GM19395 (cell line): ENCODE data around the gene RBM47.
A peak's percentile ranks its signal among the peaks of the same experiment; 100 is the strongest.

Experiments used
- ATAC-seq: cut with Tn5 transposase; IDR thresholded peaks from one replicate; pipeline ENCODE4 v1.9.1; 2021; ENCODE audit warnings: mild to moderate bottlenecking, moderate library complexity; ENCODE audit not compliant: unreplicated experiment

The RBM47 gene

GRCh38 chr4:40502934-40503333 is 126.7 kb downstream of the RBM47 start:
- peak; percentile 68 for ATAC-seq

DNA sequence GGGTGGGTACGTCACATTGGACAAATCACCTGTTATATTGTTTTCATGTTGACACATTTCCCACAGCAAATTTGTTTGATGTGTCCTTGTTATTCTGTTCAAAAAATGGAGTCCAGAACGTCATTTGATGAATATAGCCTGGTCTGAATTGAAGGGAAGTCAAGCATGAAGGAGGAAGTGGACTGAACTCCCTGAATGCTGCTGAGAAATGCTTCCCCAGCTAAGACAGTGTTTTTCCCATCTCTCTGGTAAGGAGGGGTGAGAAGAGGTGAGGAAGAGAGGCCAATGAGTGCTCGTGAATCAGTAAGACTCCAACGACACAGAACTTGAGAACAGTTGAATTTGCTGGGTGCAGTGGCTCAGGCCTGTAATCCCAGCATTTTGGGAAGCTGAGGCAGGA is 127.4 kb downstream of the RBM47 start:
- ATAC-seq, result no peak

DNA sequence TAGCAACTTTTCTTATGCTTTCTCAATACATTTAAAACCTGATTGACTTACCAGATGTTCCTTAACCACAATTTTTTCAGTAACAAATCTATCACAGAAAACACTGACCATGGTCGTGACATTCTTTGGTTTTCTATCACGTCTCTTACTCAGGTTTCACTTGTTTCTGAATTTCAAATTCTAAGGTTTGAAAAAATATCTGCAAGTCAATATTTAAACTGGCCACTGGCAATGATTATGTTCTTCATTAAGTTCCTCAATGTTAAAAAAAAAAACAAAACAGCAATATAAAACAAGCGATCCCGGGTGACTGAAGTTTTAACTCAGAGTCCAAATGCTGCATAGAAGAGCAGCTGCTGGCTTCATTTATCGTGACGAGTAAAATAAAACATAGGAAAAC is 128.9 kb downstream of the RBM47 start:
- no peak for ATAC-seq

DNA sequence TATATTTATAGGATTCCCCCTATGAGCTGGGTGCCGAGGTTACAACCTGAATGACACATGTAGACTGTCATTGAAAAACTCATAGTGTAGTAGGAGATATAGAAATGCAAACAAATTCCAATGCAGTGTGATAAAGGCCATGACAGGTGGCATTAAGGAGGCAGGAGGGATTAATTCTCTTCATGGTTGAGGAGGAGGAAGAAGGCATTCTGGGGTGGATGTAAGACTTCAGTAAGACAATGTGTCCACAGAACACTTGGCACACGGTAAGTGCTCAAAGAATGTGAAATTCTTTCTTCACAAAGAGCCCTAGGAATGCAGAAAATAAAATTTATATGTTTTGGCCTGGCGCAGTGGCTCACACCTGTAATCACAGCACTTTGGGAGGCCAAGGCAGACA is 136.5 kb downstream of the RBM47 start:
- ATAC-seq, result no peak

- no peak for ATAC-seq
These were observed 137.0 kb downstream of the RBM47 start for GRCh38 chr4:40492691-40493090.

DNA sequence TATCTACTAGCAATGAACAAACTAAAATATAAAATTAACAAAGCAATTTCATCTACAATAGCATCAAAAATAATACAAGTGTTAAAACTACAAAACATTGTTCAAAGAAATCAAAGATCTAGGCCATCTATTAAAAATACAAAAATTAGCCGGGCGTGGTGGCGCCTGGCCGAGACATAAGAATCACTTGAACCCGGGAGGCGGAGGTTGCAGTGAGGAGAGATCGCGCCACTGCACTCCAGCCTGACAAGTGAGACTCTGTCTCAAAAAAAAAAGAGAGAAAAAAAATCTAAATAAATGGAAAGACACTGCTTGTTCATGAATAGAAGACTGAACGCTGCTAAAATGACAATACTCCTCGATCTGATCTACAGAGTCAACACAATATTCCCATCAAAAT is 139.2 kb downstream of the RBM47 start:
- ATAC-seq, result no peak

DNA sequence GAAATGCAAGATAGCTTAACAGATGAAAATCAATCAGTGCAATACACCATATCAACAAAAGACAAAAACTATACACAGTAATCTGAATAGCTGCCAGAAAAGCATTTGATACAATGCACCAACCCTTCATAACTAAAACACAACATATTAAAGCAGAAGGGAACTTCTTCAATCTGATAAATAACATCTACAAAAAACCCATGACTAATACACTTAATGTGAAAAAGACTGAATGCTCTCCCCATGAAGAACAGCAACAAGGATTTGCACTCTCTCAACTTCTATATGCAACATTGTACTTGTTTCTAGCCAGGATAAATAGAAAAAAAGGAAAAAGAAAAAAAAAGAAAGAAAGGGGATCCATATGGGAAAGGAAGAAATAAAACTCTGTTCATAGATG is 139.7 kb downstream of the RBM47 start:
- ATAC-seq, result no peak

- no peak for ATAC-seq
These were observed 143.1 kb downstream of the RBM47 start for GRCh38 chr4:40486534-40486933.

- ATAC-seq, result no peak
These were observed 145.1 kb downstream of the RBM47 start for GRCh38 chr4:40484346-40485090.

GRCh38 chr4:40482985-40483647 is 146.5 kb downstream of the RBM47 start:
- no peak for ATAC-seq

GRCh38 chr4:40481977-40482376 is 147.7 kb downstream of the RBM47 start:
- no peak for ATAC-seq

- no peak for ATAC-seq
These were observed 149.4 kb downstream of the RBM47 start for GRCh38 chr4:40480291-40480690.

- no peak for ATAC-seq
These were observed 150.3 kb downstream of the RBM47 start for GRCh38 chr4:40479378-40479777.

DNA sequence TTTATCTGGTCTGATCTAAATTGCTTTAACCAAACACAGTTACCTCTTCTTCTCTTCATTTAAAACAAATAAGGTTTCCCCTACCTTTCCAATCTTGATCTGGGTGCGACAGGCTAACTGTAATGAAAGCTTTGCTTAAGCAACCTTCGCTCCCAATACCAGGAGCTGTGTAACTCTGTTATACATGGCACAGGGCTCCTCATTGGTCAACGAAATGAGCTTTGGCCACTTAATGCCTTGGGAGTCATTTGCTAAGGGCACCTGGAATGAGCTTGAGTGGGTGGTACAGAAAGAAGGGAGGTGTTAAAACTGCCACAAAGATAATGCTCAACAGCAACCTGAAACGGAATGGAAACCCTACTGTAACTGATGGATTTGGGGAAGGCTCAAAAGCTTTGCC is 154.1 kb downstream of the RBM47 start:
- ATAC-seq, result no peak

DNA sequence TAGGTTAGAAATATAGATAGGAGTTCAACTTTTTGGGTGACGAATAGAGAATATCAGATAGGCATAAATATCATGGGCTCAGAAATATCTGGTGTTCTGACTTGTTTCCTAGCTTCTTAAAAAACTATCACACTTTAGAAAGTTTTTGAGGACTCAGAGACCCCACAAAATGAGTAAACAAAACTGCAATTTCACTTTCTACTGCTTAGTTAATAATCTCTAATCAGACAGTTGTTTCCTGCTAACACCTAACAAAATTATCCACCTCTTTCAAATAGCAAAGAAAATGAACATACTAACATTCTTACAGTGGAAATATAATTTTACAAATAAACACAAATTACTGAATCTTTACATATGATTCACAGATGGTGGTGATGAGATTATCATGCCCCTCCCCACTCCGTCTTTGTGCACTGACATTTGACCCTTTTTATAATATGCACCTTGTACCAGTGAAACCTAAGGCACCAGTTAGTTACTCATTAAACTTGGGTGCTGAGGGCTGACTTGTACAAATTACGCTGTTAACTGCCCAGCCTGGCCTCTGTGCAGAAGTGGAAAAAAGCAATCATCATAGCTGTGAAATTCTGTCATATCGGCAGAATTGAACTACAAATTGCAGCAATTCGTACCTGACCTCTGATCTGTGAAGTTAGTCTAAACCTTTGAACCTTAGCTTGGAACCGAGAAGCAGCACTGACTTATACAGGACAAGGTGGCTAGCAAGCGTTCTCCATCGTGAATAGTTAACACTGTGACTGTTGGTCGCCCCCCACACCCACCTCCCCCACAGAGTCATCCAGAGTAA is 155.9 kb downstream of the RBM47 start:
- ATAC-seq, result peak; percentile 75

DNA sequence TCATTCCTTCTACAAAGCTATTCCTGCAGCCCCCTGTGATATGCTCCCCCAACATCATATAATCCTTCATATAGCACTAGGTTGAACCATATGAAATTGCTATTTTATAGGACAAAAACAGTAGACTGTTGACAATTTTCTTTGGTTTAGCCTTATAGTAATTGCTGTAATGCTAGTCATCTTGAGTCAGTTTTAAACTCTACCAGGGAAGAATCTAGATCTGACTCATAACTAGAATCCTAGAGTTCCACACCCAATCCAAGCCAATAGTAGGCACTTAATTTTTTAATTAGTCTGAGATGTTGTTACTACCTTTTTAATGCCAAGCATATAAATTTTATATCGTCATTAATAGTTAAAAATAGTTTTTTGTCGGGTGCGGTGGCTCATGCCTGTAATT is 157.7 kb downstream of the RBM47 start:
- no peak for ATAC-seq

DNA sequence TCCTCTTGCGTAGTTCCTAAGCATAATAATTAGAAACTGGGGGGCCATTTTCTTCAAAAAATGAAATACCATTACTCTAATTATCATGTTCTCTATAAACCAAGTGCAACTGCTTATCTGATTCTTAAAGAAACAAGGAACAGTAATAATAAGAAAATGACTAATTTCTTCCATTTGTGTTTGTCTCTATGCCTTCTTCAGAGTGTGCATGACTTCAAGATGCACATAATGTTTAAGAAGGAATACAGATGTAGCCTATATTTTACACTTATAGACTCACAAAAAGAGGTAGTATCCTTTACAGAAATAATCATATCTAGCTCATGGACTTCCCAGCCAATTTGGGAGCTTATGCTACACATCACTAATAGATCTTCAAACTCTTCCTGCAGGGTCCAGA is 162.9 kb downstream of the RBM47 start:
- no peak for ATAC-seq

- peak; percentile 78 for ATAC-seq
These were observed 167.3 kb downstream of the RBM47 start for GRCh38 chr4:40462326-40462725.

- ATAC-seq, result no peak
These were observed 167.8 kb downstream of the RBM47 start for GRCh38 chr4:40461879-40462278.

DNA sequence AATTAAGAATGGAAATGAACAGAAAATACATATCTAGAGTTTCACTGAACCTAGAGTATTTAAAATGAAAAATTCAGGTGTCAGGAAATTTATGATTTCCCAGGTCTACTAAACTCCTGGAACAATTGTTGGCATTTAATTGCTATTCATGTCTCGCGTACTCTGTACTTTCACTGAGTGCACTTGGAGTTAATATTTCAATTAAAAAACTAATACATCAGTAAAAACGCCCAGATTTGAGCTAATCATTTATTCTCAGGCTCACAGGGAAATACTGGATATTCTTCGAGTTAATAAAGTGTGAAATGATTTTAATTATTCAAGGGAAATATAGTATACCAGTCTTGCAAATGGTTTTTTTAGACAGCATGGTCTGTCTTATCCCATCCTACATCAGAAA is 168.6 kb downstream of the RBM47 start:
- no peak for ATAC-seq

DNA sequence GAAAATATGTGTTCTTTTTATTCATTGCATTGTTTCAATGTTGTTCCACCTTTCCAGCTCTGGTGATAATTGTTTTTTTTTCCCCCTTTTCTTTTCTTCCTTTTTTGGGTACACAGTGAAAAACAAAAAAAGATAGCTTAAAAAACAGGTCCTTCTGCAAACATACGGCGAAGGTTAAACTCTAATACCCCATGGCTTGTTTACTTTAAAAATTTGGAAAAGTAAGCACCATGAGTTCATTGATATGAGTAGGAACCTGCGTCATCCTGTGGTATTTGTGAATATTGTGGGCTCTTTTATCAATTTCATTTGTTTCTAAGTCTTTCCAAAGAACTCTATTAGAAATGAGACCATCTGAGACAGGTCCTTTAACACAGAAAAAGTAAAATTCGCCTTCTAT is 171.0 kb downstream of the RBM47 start:
- ATAC-seq, result no peak

- no peak for ATAC-seq
These were observed 171.6 kb downstream of the RBM47 start for GRCh38 chr4:40458109-40458508.
